Neural cell (in vitro differentiated cells): ENCODE results near the gene DPM3. TPM values are rescaled to one million over a fixed set of nuclear protein-coding genes. Genes with fewer than 3 reads are reported as not detected.
"Not testable (repeated sequence)": the region's sequence is repeated elsewhere in the genome, so short reads cannot be mapped to it uniquely, and the experiment has no call there.

Experiments used
- H2AFZ ChIP-seq: fragments of 200-600, 300-800 bp; sonication (generic), shearing (Covaris generic); 2 replicates; pipeline ENCODE4 v1.6.0; 2014; ENCODE audit warnings: low read depth, mild to moderate bottlenecking, antibody characterized with exemption, low read length, moderate library complexity
- H3F3A ChIP-seq: fragments of 200-600 bp; shearing (Covaris generic); 2 replicates; pipeline ENCODE4 v1.6.1; 2016; ENCODE audit warnings: mild to moderate bottlenecking, moderate library complexity, mixed read lengths, antibody characterized with exemption, low read length; ENCODE audit not compliant: insufficient read depth, poor library complexity, severe bottlenecking
- H3K27ac ChIP-seq: fragments of 200-600, 300-800 bp; sonication (generic), shearing (Covaris generic); 2 replicates; pipeline ENCODE4 v1.5.1; 2014; ENCODE audit warnings: mild to moderate bottlenecking, low read length, moderate library complexity
- H3K27me3 ChIP-seq: fragments of 300-800, 200-600 bp; sonication (generic), shearing (Covaris generic); 2 replicates; pipeline ENCODE4 v1.6.0; 2014; ENCODE audit warnings: mild to moderate bottlenecking, low read depth, low read length, moderate library complexity; ENCODE audit not compliant: insufficient read depth
- H3K36me3 ChIP-seq: fragments of 300-800, 200-600 bp; sonication (generic), shearing (Covaris generic); 2 replicates; pipeline ENCODE4 v1.5.1; 2014; ENCODE audit warnings: mild to moderate bottlenecking, antibody characterized with exemption, low read length, moderate library complexity; ENCODE audit not compliant: insufficient read depth
- H3K4me2 ChIP-seq: fragments of 300-800, 200-600 bp; sonication (generic), shearing (Covaris generic); 2 replicates; pipeline ENCODE4 v1.6.0; 2014; ENCODE audit warnings: mild to moderate bottlenecking, low read length
- H3K4me3 ChIP-seq: fragments of 300-800, 200-600 bp; sonication (generic), shearing (Covaris generic); 2 replicates; pipeline ENCODE4 v1.5.1; 2014; ENCODE audit warnings: mild to moderate bottlenecking, low read length, moderate library complexity
- H3K79me2 ChIP-seq: fragments of 200-600 bp; shearing (Covaris generic); replicated peaks from 2 replicates; pipeline ENCODE4 v1.6.0; 2014; ENCODE audit warnings: mild to moderate bottlenecking, low read length, moderate library complexity; ENCODE audit not compliant: insufficient read depth
- H3K9ac ChIP-seq: fragments of 300-800, 200-600 bp; sonication (generic), shearing (Covaris generic); 2 replicates; pipeline ENCODE4 v1.6.1; 2016; ENCODE audit warnings: mild to moderate bottlenecking, low read length, mixed read lengths
- H3K9me2 ChIP-seq: fragments of 200-600 bp; shearing (Covaris generic); 2 replicates; pipeline ENCODE4 v1.6.1; 2016; ENCODE audit warnings: mild to moderate bottlenecking, low read length, mixed read lengths; ENCODE audit not compliant: insufficient read depth
- H3K9me3 ChIP-seq: fragments of 200-600, 300-800 bp; sonication (generic), shearing (Covaris generic); 2 replicates; pipeline ENCODE4 v1.6.1; 2016; ENCODE audit warnings: mild to moderate bottlenecking, mixed run types, low read length, moderate library complexity, mixed read lengths
- H4K20me1 ChIP-seq: fragments of 200-600 bp; shearing (Covaris generic); 2 replicates; pipeline ENCODE4 v1.6.1; 2016; ENCODE audit warnings: mild to moderate bottlenecking, mixed run types; ENCODE audit not compliant: insufficient read depth
- CTCF ChIP-seq: fragments of 450-650 bp; IDR thresholded peaks from 2 replicates; pipeline ENCODE4 v1.5.1; 2014; ENCODE audit warnings: antibody characterized with exemption, mild to moderate bottlenecking, moderate library complexity; ENCODE audit not compliant: poor library complexity, severe bottlenecking
- EP300 ChIP-seq: fragments of 450-650 bp; conservative IDR thresholded peaks from 2 replicates; pipeline ENCODE4 v1.6.1; 2014; ENCODE audit warnings: antibody characterized with exemption, mild to moderate bottlenecking, moderate library complexity; ENCODE audit not compliant: poor library complexity, severe bottlenecking
- EZH2 ChIP-seq: fragments of 200-600, 300-800 bp; shearing (Covaris generic), sonication (generic); IDR thresholded peaks from 2 replicates; pipeline ENCODE4 v1.6.1; 2014; ENCODE audit warnings: antibody characterized with exemption, low read length, borderline replicate concordance, mild to moderate bottlenecking; ENCODE audit not compliant: insufficient read depth, poor library complexity, severe bottlenecking
- MXI1 ChIP-seq: fragments of 450-650 bp; conservative IDR thresholded peaks from 2 replicates; pipeline ENCODE4 v1.6.1; 2014; ENCODE audit warnings: antibody characterized with exemption, mild to moderate bottlenecking; ENCODE audit not compliant: poor library complexity, severe bottlenecking
- POLR2AphosphoS5 ChIP-seq: IDR thresholded peaks from 2 replicates; pipeline ENCODE4 v1.6.1; 2012
- RAD21 ChIP-seq: fragments of 450-650 bp; conservative IDR thresholded peaks from 2 replicates; pipeline ENCODE4 v1.6.1; 2014; ENCODE audit warnings: antibody characterized with exemption, mild to moderate bottlenecking, moderate library complexity
- REST ChIP-seq: IDR thresholded peaks from 2 replicates; pipeline ENCODE4 v1.6.1; 2012; ENCODE audit warnings: borderline replicate concordance
- SMC3 ChIP-seq: fragments of 450-650 bp; conservative IDR thresholded peaks from 2 replicates; pipeline ENCODE4 v1.6.1; 2014; ENCODE audit warnings: antibody characterized with exemption, mild to moderate bottlenecking, moderate library complexity; ENCODE audit not compliant: poor library complexity
- TAF1 ChIP-seq: IDR thresholded peaks from 2 replicates; pipeline ENCODE4 v1.6.1; 2012; ENCODE audit warnings: low read depth
- polyA plus RNA-seq: library from polyadenylated mRNA; depleted of rRNA; stranded (reverse); fragments of >200 nt; gene quantifications from 2 replicates; pipeline ENCODE4 v1.2.3, GENCODE V29; 2014

The DPM3 gene
- polyA plus RNA-seq, 1 donor from 2014 or later, result 150 TPM

- H4K20me1 ChIP-seq, result no peaks in the 10 kb centered on the region
- no peaks in the 10 kb centered on the region for H3K9me3 ChIP-seq
- H3K79me2 ChIP-seq, result peaks cover 10% of the 10 kb centered on the region
- H3F3A ChIP-seq, result peaks cover 5% of the 10 kb centered on the region
- H3K27ac ChIP-seq, result no peak overlapping the region
- H3K27me3 ChIP-seq, result no peaks in the 10 kb centered on the region
- H3K9ac ChIP-seq, result no peak overlapping the region
- H2AFZ ChIP-seq, result no peak overlapping the region
- TF ChIP-seq RAD21, result no peak
- TF ChIP-seq EZH2, result no peak
- TF ChIP-seq REST, result no peak
- no peak for TF ChIP-seq TAF1
- TF ChIP-seq MXI1, result no peak
- TF ChIP-seq SMC3, result no peak
- TF ChIP-seq EP300, result no peak
- no peak for TF ChIP-seq POLR2AphosphoS5
- TF ChIP-seq CTCF, result no peak
- H3K36me3 ChIP-seq, result no peaks in the 10 kb centered on the region
- H3K4me2 ChIP-seq, result no peak overlapping the region
- H3K9me2 ChIP-seq, result no peaks in the 10 kb centered on the region
- no peak overlapping the region for H3K4me3 ChIP-seq
These were observed 28.3 kb upstream of the DPM3 start for GRCh38 chr1:155168456-155169210.

- H3K36me3 ChIP-seq, H2AFZ ChIP-seq, H3K4me2 ChIP-seq, H3K27ac ChIP-seq, H3K9me3 ChIP-seq, H3K4me3 ChIP-seq, H3K27me3 ChIP-seq, H3F3A ChIP-seq, H4K20me1 ChIP-seq, H3K9ac ChIP-seq, H3K9me2 ChIP-seq: not testable (repeated sequence)
- peaks cover 10% of the 10 kb centered on the region for H3K79me2 ChIP-seq
These were observed 27.7 kb upstream of the DPM3 start for GRCh38 chr1:155168105-155168445.
